WERI-Rb-1 (cell line): ENCODE results near the gene NIPA2.

Experiments used
- DNase-seq: peaks from one replicate; pipeline ENCODE4 v3.0.0-alpha.2; 2020
- H3K27ac ChIP-seq: fragments of 250-450 bp; sonication (Bioruptor Pico); 2 replicates; pipeline ENCODE4 v1.5.1; 2020; ENCODE audit warnings: mild to moderate bottlenecking, moderate library complexity
- H3K27me3 ChIP-seq: fragments of 250-450 bp; sonication (Bioruptor Pico); 2 replicates; pipeline ENCODE4 v1.5.1; 2021; ENCODE audit warnings: mild to moderate bottlenecking, low read depth, moderate library complexity; ENCODE audit not compliant: insufficient read depth, severe bottlenecking
- H3K36me3 ChIP-seq: fragments of 250-450 bp; sonication (Bioruptor Pico); 2 replicates; pipeline ENCODE4 v1.5.1; 2020; ENCODE audit warnings: mild to moderate bottlenecking, moderate library complexity
- H3K4me3 ChIP-seq: 2 replicates; pipeline ENCODE4 v1.5.1; 2011; ENCODE audit warnings: low read depth, mild to moderate bottlenecking, control low read depth, low read length
- H3K9me3 ChIP-seq: fragments of 250-450 bp; sonication (Bioruptor Pico); 2 replicates; pipeline ENCODE4 v1.5.1; 2021; ENCODE audit warnings: mild to moderate bottlenecking, moderate library complexity; ENCODE audit not compliant: severe bottlenecking
- TF ChIP-seq, protein P1 (sequence below): IDR thresholded peaks from 2 replicates; pipeline ENCODE4 v1.5.1; 2011; ENCODE audit warnings: low read depth, mild to moderate bottlenecking, control low read depth, inconsistent platforms, low read length

The NIPA2 gene

DNA sequence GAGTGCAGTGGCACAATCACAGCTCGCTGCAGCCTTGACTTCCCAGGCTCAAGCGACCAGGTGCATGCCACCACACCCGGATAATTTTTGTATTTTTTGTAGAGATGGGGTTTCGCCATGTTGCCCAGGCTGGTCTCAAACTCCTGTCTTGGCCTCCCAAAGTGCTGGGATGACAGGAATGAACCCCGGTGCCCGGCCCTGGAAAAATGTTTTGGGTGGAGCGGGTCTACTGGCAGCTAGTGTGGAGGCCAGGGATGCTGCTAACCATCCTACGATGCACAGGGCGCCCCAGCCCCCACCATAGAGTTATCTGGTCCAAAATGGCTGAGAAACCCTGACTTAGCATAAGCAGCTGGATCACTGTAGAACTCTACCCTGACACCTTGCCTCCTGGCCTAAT, 35.4 kb downstream of the NIPA2 start:
- no peak overlapping the region for H3K27ac ChIP-seq
- H3K4me3 ChIP-seq, result no peak overlapping the region
- no peaks in the 10 kb centered on the region for H3K27me3 ChIP-seq
- TF ChIP-seq, protein P1, sequence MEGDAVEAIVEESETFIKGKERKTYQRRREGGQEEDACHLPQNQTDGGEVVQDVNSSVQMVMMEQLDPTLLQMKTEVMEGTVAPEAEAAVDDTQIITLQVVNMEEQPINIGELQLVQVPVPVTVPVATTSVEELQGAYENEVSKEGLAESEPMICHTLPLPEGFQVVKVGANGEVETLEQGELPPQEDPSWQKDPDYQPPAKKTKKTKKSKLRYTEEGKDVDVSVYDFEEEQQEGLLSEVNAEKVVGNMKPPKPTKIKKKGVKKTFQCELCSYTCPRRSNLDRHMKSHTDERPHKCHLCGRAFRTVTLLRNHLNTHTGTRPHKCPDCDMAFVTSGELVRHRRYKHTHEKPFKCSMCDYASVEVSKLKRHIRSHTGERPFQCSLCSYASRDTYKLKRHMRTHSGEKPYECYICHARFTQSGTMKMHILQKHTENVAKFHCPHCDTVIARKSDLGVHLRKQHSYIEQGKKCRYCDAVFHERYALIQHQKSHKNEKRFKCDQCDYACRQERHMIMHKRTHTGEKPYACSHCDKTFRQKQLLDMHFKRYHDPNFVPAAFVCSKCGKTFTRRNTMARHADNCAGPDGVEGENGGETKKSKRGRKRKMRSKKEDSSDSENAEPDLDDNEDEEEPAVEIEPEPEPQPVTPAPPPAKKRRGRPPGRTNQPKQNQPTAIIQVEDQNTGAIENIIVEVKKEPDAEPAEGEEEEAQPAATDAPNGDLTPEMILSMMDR, result no peak
- DNase-seq, result no peak
- peaks cover 4% of the 10 kb centered on the region for H3K9me3 ChIP-seq
- peaks cover 11% of the 10 kb centered on the region for H3K36me3 ChIP-seq

DNA sequence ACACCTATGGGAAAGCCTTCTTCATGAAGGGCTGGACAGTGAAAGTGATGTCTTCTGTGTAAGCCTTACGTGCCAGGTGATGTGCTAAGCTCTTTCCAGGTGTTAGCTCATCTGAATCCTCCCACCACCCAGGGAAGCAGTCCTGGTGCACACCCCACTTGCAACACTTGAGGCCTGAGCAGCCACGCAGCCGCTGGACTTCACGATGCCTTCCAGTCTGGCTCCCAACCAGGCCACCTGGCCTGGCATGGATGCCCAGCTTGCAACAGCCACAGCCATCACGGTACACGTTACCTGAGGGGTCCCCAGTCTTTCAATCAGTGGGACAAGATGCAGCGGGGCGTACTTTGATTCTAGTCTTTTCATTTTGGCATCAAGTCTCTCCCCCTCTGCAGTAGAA, 35.8 kb downstream of the NIPA2 start:
- peaks cover 4% of the 10 kb centered on the region for H3K9me3 ChIP-seq
- TF ChIP-seq, protein P1, result no peak
- no peak overlapping the region for H3K4me3 ChIP-seq
- H3K36me3 ChIP-seq, result peaks cover 7% of the 10 kb centered on the region
- DNase-seq, result no peak
- H3K27ac ChIP-seq, result no peak overlapping the region
- H3K27me3 ChIP-seq, result no peaks in the 10 kb centered on the region

DNA sequence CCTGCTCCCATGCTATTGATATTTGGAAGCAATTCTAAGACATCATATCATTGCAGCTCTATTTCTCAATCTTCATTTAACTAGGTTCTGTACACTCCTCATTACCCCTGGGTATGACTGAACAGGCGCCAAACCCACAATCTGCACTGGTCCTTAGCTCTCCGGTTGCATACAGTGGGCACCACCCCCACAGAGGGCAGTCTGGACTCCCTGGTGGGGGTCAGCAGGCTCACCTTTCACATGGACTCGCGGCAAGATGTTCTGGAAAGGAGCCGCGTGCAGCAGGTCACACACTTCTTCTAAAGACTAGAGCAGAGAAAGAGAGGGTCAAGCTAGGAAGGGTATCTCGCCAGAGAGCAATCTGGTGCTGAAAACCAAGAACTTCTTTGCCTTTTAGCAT, 36.5 kb downstream of the NIPA2 start:
- TF ChIP-seq, protein P1, result no peak
- H3K27ac ChIP-seq, result no peak overlapping the region; the same call in 1 of the 2 replicates
- H3K4me3 ChIP-seq, result no peak overlapping the region
- DNase-seq, result no peak
- no peaks in the 10 kb centered on the region for H3K27me3 ChIP-seq
- peaks cover 3% of the 10 kb centered on the region; the same call in 1 of the 2 replicates for H3K36me3 ChIP-seq
- peaks cover 4% of the 10 kb centered on the region for H3K9me3 ChIP-seq

DNA sequence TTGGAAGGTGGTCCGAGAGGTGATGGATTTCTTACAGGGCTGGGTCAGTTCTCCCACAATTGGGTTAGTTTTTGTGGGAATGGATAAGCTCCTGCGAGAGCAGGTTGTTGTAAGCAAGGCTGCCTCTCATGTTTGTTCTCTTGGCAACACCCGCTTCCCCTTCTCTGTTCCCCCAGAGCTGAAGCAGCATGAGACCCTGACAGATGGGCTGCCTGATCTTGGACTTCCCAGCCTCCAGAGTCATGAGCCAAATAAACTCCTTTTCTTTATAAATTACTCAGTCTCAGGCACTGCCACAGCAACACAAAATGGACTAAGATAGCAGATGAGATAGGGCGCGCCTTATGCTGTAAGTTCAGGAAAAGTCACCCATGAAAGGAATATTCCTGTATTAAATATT, 38.7 kb downstream of the NIPA2 start:
- TF ChIP-seq, protein P1, result no peak
- DNase-seq, result no peak
- Histone ChIP-seq H3K27ac (no peak overlapping the region), H3K9me3 (peaks cover 4% of the 10 kb centered on the region), H3K4me3 (no peak overlapping the region), H3K36me3 (no peaks in the 10 kb centered on the region), H3K27me3 (no peaks in the 10 kb centered on the region)

DNA sequence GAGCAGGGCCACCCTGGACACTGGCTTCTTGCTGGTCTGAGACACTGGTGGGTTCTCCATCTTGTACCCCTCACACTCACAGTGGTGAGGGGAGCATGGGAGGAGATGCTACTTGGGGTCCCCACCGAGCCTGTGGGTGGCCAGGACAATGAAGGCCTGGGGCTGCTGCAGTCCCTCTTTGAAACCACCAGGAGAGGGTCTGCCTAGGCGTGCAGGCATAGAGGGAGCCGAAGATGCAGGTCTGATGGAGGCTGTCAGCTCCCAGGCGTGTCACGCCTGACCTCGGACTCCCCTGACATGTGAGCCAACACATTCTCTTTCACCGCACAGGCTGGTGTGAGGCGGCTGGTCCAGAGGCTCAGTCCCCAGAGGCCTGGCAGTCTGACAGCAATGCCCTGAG, 39.1 kb downstream of the NIPA2 start:
- peaks cover 4% of the 10 kb centered on the region for H3K9me3 ChIP-seq
- no peak overlapping the region for H3K4me3 ChIP-seq
- TF ChIP-seq, protein P1, result 0 out of 2 replicates have a peak, but pooled peaks have one; percentile 4
- H3K27ac ChIP-seq, result no peak overlapping the region
- H3K36me3 ChIP-seq, result no peaks in the 10 kb centered on the region
- DNase-seq, result no peak
- no peaks in the 10 kb centered on the region for H3K27me3 ChIP-seq

DNA sequence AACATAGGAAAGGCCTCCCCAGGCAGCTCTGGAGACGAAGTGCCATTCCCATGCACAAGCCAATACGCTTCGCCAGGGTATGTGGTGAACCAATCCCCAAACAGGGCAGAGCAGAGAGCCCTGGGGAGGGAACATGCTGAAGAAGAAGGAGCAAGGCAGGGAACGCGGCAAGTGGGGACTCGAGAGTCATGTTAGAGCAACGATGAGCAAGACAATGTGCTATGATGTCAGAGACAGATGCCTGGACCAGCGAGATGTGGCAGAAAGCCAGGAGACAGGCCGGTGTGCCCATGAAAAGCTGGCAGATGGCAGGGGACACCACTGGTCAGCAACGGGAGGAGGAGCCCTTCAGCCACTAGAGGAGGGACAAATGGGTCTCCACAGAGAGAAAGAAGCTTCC, 39.6 kb downstream of the NIPA2 start:
- TF ChIP-seq, protein P1, result no peak
- Histone ChIP-seq H3K4me3 (no peak overlapping the region), H3K9me3 (peaks cover 4% of the 10 kb centered on the region), H3K36me3 (no peaks in the 10 kb centered on the region), H3K27me3 (no peaks in the 10 kb centered on the region), H3K27ac (no peak overlapping the region)
- DNase-seq, result no peak
